ENCODE data around the gene RAB11B. TPM values are rescaled to one million over a fixed set of nuclear protein-coding genes. Genes with fewer than 3 reads are reported as not detected.
A peak's percentile ranks its signal among the peaks of the same experiment; 100 is the strongest.

RAB11B gene
- total and polyA plus RNA-seq, 2 of the 13 experiments (the other 11 are each of a cell fraction or from before 2014, with no cell fraction given) = 6.0 to 28.4 TPM

GRCh38 chr19:8444677-8445487, 54.7 kb downstream of the RAB11B start, which contains the start of gene HNRNPM (continued):
- no peak; the same call in 1 of the 2 replicates for TF ChIP-seq ZNF235 (CRISPR knock-in tag; IDR thresholded peaks at IDR 0.05; ENCODE audit: borderline replicate concordance)
- peak; percentile 89 for TF ChIP-seq ZNF30 (CRISPR knock-in tag; IDR thresholded peaks at IDR 0.05)
- TF ChIP-seq HDAC1 (CRISPR knock-in tag; IDR thresholded peaks at IDR 0.05) = peak; percentile 12; the same call in 1 of the 2 replicates
- TF ChIP-seq ZNF781 (CRISPR knock-in tag; IDR thresholded peaks at IDR 0.05; ENCODE audit: borderline replicate concordance, not compliant biosample characterization) = no peak
- TF ChIP-seq ZNF850 (CRISPR knock-in tag; conservative IDR thresholded peaks at IDR 0.05) = no peak
- TF ChIP-seq ZNF780A (CRISPR knock-in tag; IDR thresholded peaks at IDR 0.05) = no peak
- TF ChIP-seq, protein P1, sequence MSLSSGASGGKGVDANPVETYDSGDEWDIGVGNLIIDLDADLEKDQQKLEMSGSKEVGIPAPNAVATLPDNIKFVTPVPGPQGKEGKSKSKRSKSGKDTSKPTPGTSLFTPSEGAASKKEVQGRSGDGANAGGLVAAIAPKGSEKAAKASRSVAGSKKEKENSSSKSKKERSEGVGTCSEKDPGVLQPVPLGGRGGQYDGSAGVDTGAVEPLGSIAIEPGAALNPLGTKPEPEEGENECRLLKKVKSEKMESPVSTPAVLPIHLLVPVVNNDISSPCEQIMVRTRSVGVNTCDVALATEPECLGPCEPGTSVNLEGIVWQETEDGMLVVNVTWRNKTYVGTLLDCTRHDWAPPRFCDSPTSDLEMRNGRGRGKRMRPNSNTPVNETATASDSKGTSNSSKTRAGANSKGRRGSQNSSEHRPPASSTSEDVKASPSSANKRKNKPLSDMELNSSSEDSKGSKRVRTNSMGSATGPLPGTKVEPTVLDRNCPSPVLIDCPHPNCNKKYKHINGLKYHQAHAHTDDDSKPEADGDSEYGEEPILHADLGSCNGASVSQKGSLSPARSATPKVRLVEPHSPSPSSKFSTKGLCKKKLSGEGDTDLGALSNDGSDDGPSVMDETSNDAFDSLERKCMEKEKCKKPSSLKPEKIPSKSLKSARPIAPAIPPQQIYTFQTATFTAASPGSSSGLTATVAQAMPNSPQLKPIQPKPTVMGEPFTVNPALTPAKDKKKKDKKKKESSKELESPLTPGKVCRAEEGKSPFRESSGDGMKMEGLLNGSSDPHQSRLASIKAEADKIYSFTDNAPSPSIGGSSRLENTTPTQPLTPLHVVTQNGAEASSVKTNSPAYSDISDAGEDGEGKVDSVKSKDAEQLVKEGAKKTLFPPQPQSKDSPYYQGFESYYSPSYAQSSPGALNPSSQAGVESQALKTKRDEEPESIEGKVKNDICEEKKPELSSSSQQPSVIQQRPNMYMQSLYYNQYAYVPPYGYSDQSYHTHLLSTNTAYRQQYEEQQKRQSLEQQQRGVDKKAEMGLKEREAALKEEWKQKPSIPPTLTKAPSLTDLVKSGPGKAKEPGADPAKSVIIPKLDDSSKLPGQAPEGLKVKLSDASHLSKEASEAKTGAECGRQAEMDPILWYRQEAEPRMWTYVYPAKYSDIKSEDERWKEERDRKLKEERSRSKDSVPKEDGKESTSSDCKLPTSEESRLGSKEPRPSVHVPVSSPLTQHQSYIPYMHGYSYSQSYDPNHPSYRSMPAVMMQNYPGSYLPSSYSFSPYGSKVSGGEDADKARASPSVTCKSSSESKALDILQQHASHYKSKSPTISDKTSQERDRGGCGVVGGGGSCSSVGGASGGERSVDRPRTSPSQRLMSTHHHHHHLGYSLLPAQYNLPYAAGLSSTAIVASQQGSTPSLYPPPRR (CRISPR knock-in tag; IDR thresholded peaks at IDR 0.05; ENCODE audit: borderline replicate concordance) = no peak
- no peak for TF ChIP-seq SRF (IDR thresholded peaks at IDR 0.05; ENCODE audit: low read depth, low read length)
- TF ChIP-seq RCOR2 (CRISPR knock-in tag; IDR thresholded peaks at IDR 0.05) = no peak
- TF ChIP-seq ZFP41 (CRISPR knock-in tag; IDR thresholded peaks at IDR 0.05; ENCODE audit: borderline replicate concordance) = 0 out of 2 replicates have a peak, but pooled peaks have one; percentile 49
- TF ChIP-seq IKZF1 (IDR thresholded peaks at IDR 0.05) = no peak
- no peak for TF ChIP-seq SMC3 (IDR thresholded peaks at IDR 0.05; ENCODE audit: low read length)
- TF ChIP-seq ZNF552 (CRISPR knock-in tag; IDR thresholded peaks at IDR 0.05; ENCODE audit: borderline replicate concordance) = 0 out of 2 replicates have a peak, but pooled peaks have one; percentile 48
- no peak; the same call in 1 of the 2 replicates for TF ChIP-seq ZNF546 (CRISPR knock-in tag; conservative IDR thresholded peaks at IDR 0.05)
- peak; percentile 77; the same call in 1 of the 2 replicates for TF ChIP-seq PHF21A (CRISPR knock-in tag; IDR thresholded peaks at IDR 0.05)
- no peak; the same call in 1 of the 2 replicates for TF ChIP-seq ZNF317 (CRISPR knock-in tag; IDR thresholded peaks at IDR 0.05)
- TF ChIP-seq ZNF441 (CRISPR knock-in tag; IDR thresholded peaks at IDR 0.05; ENCODE audit: borderline replicate concordance) = no peak
- peak; percentile 58 for TF ChIP-seq TBL1XR1 (IDR thresholded peaks at IDR 0.05; ENCODE audit: borderline replicate concordance, low read length, partially characterized antibody)
- TF ChIP-seq NPAS2 (CRISPR knock-in tag; IDR thresholded peaks at IDR 0.05; ENCODE audit: borderline replicate concordance) = no peak
- TF ChIP-seq RERE (CRISPR knock-in tag; IDR thresholded peaks at IDR 0.05; ENCODE audit: low read depth) = no peak
